HG02588 (cell line): ENCODE data around the gene HPN.

Experiments used
- ATAC-seq: cut with Tn5 transposase; IDR thresholded peaks from one replicate; pipeline ENCODE4 v1.9.1; 2021; ENCODE audit warnings: mild to moderate bottlenecking, moderate library complexity; ENCODE audit not compliant: unreplicated experiment

HPN gene

DNA sequence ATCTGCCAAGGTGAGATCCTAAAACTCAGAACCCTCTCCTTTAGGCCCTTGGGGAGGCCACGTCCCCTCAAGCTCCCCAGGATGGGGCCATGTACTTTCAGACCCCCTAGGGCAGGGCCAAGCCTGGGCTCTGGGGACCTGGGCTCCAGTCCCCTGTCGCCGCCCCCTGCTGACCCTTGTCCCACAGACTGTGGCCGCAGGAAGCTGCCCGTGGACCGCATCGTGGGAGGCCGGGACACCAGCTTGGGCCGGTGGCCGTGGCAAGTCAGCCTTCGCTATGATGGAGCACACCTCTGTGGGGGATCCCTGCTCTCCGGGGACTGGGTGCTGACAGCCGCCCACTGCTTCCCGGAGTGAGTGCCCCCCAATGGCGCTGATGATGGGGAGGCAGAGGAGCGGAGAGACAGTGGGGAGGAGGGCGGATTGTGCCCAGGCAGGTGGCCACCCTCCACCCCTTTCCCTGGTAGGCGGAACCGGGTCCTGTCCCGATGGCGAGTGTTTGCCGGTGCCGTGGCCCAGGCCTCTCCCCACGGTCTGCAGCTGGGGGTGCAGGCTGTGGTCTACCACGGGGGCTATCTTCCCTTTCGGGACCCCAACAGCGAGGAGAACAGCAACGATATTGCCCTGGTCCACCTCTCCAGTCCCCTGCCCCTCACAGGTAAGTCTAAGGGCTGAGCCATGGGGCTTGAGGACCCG is 18.8 kb downstream of the HPN start:
- no peak for ATAC-seq

DNA sequence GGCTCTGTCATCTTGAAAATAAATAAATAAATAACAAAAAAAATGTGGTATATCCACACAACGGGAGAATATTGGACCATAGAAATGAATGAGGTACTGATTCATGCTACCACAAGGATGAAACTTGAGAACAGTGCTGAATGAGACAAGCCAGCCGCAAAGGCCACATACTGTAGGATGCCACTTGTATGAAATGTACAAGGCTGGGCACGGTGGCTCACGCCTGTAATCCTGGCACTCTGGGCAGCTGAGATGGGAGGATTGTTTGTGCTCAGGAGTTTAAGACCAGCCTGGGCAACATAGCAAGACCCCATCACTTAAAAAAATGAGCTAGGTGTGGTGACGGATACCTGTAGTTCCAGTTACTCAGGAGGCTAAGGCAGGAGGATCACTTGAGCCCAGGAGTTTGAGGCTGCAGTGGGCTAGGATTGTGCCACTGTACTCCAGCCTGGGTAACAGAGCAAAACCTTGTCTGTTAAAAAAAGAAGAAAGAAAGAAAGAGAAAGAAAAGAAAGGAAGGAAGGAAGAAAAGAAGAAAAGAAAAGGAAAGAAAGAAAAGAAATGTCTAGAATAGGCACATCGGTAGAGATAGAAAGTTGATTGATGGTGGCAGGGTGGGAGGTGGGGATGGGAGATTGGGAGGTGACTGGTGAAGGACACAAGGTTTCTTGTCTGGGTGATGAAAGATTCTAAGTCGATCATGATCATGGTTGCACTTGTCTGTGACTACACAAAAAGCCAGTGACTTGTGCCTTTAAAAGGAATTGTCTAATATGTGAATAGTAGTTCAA is 20.3 kb downstream of the HPN start:
- ATAC-seq, result no peak

DNA sequence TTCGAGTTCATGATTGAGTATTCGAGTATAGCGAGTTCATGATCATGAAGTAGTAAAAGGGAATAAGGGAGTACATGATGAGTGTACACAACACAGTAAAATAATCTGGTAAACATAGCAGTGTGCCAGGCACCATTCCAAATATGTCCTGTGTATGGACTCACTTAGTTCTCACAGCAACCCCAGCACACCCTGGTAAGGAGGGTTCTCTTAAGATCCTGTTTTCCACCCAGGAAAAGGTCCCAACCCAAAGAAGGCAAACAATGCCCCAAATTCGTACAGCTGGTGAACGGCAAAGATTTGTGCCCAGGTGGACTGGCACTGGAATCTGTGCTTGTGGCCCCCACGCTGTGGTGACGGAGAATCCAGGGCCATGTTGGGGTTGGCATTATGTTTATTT is 21.4 kb downstream of the HPN start:
- ATAC-seq, result no peak

DNA sequence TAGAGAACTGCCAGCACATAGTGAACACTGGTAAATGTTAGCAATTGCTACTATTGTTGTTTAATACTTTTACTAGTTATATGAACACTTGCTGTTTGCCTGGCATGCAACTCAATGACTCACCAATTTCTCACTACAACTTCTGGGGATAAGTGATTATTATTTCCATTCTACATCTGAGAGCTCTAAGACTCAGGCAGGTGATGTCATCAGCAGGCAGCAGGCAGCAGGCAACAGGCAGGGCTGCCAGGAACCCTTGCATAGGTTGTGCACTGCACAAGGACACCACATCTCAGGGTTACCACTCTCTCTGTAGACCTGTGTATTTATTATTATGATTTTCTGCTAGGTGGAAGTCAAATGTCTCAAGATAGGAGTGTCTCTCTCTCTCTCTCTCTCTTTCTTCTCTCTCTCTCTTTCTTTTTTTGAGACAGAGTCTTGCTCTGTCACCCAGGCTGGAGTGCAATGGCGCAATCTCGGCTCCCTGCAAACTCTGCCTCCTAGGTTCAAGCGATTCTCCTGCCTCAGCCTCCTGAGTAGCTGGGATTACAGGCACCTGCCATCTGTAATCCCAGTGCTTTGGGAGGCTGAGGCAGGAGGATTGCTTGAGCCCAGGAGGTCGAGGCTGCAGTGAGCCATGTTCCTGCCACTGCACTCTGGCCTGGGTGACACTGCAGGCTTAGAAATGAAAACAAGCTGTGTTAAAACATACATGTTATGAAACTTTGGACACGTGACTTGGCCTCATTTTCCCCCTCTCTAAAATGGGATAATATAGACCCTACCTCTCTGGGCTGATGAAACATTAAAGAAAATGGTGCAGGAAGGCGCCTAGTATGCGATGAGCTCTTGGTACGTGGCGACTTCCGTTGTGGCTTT is 22.7 kb downstream of the HPN start:
- no peak for ATAC-seq

DNA sequence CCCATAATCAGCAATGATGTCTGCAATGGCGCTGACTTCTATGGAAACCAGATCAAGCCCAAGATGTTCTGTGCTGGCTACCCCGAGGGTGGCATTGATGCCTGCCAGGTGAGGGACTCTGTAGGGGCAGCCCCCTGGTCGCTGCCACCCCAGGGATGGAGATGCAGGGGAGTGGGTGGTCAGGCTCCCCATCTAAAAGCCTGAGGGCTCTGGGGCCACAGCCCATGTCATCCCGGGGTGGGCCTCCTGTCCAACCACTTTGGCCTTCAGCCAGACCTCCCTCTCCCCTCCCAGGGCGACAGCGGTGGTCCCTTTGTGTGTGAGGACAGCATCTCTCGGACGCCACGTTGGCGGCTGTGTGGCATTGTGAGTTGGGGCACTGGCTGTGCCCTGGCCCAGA is 24.1 kb downstream of the HPN start:
- no peak for ATAC-seq

DNA sequence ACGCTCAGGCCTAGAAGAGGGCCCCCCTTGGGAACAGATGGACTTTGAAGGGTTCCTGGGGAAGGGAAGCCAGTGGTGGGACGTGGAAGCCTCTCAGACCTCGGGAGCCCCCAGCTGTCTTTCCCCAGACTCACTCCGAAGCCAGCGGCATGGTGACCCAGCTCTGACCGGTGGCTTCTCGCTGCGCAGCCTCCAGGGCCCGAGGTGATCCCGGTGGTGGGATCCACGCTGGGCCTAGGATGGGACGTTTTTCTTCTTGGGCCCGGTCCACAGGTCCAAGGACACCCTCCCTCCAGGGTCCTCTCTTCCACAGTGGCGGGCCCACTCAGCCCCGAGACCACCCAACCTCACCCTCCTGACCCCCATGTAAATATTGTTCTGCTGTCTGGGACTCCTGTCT is 24.6 kb downstream of the HPN start:
- no peak for ATAC-seq

DNA sequence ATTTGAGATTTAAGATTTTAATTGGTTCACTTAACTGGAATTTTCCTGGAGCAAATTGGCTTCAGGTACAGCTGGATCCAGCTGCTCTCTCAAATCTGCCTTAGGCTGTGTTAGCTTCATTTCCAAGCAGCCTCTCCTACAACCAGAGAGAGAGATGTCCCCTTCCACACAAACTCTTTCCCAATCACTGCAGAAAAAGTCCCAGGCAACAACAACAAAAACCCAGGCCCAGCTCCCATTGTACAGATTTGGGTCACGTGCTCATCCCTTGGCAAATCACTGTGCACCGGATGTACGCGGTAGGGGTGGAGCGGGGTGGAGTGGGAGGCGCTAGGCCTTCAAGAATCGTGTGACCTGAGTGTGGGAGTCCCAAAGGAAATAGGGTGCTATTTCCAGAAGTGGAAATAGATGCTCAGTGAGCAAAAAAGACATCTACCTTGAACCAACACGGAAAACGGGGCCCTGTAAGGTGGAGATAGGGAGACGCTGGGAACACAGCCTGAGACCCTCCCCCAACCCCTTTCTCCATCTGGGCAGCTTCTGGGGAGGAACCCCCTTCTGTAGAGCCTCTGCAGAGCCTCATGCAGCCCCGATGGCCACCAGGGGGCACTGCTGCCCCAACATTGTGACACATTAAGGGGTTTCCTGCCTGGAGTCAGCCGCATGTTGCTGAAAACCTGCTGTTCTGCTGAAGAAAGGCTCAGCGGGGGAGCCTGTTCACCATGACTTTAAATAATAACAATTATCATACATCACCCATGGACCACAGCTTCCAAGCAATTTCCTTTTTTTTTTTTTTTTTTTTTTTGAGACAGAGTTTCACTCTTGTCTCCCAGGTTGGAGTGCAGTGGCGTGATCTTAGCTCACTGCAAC is 25.4 kb downstream of the HPN start:
- ATAC-seq, result peak; percentile 46

DNA sequence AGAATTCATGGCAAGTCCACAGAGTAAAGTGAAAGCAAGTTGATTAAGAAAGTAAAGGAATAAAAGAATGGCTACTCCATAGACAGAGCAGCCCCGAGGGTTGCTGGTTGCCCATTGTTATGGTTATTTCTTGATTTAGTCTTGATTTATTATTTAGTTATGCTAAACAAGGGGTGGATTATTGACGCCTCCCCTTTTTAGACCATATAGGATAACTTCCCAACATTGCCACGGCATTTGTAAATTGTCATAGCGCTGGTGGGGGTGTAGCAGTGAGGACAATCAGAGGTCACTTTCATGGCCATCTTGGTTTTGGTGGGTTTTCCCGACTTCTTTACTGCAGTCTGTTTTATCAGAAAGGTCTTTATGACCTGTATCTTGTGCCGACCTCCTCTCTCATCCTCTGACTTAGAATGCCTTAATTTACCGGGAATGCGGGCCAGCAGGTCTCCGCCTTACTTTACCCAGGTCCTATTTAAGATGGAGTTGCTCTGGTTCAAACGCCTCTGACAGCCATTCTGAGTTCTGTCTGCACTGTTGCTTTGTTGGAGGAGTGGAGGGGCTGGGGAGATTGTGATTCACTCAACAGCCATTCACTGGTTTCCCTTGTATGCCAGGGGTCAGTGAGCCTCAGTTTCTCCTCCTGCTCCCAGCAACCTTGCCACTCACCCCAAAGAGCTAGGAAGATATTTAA is 27.6 kb downstream of the HPN start:
- no peak for ATAC-seq

DNA sequence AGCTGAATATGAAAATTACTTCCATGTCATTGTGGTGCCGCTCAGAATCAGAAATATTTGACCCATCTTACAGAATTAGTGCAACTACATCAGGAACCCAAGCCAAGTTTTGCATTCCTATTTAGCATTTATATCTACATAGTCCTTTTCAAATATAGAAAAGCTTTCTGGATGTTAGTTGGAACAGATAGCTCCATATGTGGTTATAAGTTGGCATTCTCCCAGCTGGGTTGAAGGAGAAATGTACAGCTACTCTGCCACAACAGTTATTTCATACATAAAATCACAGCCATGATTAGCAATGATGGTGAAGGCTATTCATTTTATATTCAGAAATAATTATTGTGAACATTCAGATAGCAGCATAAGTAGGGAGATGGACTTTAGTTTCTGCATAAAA is 28.2 kb downstream of the HPN start:
- no peak for ATAC-seq

DNA sequence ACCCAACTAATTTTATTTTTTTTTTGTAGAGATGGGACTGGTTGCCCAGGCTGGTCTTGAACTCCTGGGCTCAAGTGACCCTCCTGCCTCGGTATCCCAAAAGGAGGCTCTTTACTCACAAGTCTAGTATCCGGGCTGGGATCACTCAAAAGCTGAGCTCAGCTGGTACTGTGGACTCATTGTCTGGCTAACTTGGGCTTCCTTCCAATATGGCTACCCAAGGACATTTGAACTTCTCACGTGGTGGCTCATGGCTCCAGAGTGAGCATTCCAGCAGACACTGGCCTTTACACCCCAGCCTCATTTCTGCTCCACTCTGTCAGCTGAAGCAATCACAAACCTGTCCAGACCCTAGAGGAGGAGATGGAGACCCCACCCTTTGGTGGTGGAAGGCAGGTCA is 28.9 kb downstream of the HPN start:
- ATAC-seq, result no peak

DNA sequence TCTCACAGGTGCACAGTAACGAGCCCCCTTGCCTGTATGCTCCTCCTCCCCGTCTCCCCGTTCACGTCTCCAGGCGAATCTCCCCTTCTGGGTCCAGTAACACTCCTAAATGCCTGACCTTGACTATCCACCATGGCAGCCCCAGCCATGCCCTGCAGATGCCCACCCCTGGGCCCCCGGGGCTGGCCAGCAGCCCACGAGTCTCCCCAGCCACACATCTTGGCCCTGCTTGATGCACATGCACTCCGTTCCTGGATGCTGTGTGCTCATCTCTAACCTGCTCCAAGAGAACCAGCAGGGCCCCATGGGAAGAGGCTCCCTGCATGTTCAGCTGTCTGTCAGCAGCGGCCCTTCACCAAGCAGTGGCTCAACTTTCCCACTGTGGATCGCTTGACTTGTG is 32.0 kb downstream of the HPN start:
- no peak for ATAC-seq

DNA sequence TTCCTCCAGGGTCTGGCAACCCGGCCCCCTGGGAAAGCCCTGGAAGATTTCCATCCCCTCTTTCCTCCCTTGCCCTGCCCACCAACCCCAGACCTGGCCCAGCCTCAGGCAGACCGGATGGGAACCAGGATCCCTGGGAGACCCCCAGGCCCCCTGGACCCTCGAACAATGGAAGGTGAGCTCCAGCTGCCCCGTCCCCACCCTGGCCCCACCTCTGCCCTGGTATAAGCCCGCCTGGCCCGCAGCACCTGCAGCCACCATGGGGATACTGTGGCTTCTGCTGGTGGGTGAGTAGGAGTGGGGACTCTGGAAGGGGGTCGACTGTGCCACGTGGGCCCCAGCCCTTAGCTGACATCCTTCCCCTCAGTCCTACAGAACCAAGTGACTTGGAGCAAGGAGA is 32.4 kb downstream of the HPN start:
- no peak for ATAC-seq

DNA sequence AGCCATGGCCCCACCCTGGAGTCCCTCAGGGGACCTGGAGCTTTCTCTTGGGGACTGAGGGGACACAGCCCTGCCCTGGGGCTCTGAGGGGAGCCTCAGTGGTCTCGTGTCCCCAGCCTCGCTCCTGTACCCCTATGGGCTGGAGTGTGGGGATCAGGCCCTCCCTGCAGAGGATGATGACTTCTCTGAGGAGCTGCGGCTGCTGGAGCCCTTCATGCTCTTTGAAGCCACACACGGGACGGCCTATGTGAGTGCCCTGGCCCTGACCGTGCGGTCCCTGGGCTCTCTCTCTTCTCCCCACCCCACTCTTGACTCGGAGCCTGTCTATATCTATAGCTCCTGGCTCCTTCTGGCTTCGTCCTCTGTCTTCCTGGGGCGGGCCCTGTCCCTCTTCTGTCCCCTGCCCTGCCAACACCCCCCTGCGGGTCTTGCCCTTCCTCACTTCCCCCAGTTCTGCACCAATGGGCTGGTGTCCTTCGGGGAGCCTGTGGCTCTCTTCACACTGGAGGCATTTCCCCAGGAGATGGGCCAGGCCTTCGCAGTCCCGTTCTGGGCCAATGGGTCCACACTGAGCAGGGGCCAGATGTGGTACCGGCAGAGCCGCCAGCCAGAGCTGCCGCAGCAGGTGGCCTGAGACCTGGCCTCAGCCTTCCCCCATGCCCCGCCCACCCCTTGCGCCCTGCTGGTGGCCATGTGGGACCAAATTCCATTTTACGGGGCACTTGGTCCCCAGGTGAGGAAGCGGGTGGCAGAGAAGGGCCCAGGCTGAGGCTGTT is 33.1 kb downstream of the HPN start:
- no peak for ATAC-seq

DNA sequence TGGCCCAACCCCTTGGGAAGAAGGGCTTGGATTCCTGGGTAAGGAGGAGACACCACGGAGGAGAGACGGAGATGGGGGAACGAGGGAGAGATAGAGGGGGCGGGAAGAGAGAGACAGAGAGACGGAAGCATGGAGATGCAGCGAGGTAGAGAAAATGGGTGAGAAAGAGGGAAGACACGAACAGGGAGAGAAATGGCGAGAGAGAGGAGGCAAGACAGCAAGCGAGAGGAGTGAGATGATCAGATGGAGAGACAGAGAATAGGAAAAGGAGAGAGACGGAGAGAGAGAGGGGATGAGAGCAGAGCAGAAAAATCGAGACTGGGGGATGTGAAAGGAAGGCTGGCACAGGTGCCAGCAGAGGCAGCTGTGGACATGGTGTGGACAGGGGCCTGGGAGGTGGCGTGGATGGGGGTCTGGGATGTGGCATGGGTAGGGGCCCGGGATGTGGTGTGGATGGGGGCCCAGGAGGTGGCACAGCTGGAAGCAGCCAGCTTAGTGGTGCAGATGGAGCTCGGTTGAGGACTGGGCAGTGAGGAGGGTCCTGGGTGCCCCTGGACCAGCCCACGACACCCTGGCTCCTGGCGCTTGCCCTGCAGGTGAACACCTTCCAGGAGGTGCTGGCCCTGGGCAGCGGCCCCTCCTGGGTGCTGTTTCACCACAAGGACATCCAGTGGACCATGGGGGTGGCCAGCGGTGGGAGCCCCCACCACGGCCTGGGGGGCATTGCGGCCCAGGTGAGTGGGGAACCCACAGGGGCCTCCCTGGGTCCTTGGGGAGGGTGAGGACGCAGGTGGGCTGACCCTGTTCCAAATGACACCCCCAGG is 33.9 kb downstream of the HPN start:
- no peak for ATAC-seq

DNA sequence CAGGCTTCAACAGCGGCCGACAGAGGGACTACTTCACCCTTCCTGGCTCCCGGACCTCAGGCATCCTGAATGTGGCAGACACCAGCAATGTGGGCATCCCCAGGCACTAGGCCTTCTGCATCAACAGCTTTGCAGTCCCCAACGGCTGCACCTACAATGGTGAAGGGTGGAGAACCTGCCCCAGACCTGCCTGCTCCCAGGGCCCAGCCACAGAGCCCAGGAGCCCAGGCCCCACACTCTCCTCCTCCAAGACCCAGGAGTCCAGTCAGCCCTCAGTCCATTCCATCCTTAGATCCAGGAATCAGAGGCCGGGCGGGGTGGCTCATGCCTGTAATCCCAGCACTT is 34.5 kb downstream of the HPN start:
- no peak for ATAC-seq

DNA sequence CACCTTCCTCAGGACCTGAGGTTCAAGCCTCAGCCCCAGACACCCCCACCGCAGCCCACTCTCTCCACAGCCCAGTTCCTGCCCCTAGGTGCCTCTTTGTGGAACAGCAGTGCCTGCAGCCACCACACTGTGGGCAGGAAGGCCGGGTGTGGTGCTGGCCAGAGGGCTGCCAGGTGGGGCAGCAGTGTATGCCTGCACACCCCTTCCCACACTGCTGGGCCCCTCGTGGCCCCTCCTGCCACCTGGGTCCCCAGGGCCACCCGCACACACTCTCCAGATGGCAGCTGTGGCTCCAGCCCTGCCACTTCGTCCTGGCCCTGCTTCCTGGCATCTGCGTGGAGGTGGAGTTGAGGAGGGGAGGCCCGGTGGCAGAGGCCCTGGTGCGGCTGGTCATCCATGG is 35.1 kb downstream of the HPN start:
- no peak for ATAC-seq

DNA sequence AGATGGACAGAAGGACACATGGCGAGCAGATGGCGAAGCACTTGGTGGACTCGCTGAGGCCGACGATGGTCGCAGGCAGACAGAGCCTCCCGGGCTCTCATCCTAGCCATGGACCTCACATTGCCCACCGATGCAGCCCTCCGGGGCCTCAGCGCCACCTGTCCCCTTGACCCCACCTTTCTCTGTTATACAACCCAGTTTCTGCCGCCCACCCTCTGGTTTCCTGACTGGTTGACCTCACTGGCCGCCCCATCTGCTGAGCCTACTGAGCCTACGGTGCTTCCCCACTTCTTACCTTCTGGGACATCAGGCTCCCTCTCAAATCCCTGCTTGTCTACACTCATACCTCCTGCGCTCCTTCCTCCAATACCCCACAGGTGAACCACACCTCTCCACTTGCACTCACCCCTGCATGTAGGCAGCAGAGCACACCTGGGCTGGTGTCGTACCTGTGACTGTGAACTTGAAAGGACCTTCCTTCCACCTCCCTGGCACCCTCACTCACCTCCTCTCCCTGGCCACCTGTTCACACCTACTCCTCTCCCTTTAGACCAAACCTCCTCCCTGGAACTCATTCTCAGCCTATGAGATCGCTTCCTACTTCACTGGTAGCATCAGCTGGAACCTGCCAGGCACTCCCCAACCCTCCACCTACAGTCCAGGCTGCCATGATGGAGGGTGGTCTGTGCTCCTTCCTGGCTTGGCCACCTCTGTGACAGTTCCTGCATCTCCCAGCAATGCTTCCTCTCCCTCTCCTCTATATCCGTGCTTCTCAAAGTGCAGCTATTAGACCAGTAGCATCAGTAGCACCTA is 36.1 kb downstream of the HPN start:
- ATAC-seq, result no peak

DNA sequence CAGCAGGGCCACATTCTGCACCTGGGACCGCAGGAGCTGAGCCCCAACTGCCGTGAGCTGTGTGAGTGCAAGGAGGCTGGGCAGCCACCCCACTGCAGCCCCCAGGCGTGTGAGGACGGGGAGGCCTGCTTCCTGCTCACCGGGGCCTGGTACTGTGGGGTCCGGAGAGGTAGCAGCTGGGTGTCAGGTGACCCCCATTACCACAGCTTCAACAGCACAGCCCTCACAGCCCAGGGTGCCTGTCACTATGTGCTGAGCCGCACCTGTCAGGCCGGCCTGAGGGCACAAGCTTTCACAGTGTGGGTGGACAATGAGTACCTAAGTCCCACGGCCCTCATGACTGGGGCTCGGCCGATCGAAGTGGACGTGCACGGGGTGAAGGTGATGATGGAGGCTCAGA is 38.3 kb downstream of the HPN start:
- ATAC-seq, result no peak
